Stimulated activated CD4-positive, alpha-beta T cell treated with anti-CD3 and anti-CD28 coated beads, Interleukin-12 subunit alpha, Interleukin-12 subunit beta, amount 100 ng/mL, for 4 hours (primary cell): ENCODE measurements around the gene AVPI1.
"Not testable (repeated sequence)": the region's sequence is repeated elsewhere in the genome, so short reads cannot be mapped to it uniquely, and the experiment has no call there.

Experiments used
- DNase-seq: peaks from one replicate; pipeline ENCODE4 v3.0.0-alpha.2; 2020

The AVPI1 gene

GRCh38 chr10:97682042-97682441 is 5.0 kb downstream of the AVPI1 start:
- DNase-seq, result no peak

- no peak for DNase-seq
Observed at GRCh38 chr10:97679594-97679993, 7.4 kb downstream of the AVPI1 start.

DNA sequence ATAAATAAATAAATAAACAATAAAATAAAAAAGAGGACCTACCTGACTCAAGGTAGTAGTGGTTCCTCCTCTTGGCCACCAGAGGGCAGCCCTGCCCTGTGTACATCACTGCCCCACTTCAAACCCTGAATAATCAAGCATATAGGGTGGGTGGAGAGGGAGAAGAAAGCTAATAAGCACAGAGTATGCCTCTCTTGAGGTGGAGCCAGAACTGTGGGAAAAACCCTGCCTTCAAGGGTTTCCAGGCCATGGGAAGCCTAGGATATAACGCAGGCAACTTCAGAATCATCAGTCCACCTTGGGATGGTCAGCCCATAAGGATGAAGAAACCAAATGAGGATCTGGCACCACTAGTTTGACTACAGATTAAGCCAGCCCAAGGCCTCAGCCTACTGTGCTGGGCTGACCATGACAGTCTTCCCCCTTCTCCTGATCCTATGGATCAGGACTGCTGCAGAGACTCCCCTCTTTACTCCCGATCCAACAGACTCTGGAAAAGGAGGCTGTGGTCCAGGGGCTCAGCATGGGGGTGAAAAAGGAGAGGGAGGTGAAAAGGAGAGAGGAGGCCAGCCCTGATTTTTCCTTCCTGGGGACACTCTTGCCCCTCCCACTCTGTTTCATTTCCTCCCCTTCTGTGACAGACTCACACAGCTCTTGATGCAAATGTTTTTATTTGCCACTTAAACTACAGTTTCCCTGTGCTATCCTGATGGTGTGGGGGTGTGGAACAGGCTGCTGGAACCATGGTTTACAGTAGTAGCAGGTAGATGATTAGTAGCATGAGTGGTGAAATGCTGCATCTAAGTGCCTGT is 10.1 kb downstream of the AVPI1 start:
- DNase-seq, result peak; percentile 30

GRCh38 chr10:97675222-97675621 is 11.8 kb downstream of the AVPI1 start:
- no peak for DNase-seq

DNA sequence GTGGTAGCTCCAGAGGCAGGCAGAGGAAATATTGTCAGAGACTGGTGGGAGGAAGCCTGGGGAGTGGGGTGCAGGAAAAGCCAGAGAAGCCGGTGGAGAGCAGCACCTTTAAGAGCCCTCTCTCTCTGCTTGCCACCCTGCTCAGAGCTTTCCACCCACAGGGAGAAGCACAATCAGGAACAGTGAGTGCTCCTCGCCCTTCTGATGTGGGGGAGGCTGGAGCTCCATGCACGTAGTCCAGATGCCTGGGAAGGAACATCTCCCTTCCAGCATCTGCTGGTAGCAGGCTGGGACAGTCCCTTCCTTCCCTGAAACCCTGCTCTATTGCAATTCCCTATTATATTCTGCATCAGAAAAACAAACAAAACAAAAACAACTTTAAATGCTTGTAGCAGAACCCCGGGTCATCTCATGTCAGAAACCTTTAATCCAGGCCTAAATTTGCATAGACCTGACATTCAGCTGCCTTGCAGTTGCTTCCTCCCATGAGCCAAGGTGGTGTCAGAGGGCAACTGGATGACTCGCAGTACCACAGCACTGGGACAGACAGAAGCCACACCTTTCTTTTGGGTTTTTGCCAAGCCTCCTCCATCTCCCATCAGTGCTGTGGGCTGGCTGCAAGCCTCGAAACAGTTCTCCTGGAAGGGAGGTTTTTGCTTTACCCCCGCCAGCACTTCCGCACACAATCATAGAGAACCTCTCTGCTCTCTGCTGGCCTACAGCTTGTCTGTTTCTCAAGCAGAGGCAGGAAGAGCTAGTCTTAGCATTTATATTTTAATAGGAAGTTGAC is 13.1 kb downstream of the AVPI1 start:
- DNase-seq, result no peak

GRCh38 chr10:97669571-97669970 is 17.5 kb downstream of the AVPI1 start:
- no peak for DNase-seq

DNA sequence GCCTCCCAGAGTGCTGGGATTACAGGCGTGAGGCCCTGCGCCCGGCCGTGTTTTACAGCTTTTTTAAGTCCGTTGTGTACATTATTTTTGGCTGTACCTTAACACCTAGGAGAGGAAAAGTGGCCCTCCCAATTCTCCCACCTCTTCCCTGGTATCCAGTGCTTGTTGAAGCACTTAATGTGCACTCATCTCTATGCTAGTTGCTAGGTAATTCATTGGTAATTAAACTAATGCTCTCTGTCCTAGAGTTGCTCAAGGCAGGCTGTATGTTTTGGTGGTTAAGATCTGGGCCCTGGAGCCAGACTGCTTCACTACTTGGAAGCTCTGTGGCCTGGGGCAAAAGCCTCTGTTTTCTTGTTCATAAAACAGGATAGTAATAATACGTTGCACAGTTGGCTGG is 19.6 kb downstream of the AVPI1 start:
- no peak for DNase-seq

DNA sequence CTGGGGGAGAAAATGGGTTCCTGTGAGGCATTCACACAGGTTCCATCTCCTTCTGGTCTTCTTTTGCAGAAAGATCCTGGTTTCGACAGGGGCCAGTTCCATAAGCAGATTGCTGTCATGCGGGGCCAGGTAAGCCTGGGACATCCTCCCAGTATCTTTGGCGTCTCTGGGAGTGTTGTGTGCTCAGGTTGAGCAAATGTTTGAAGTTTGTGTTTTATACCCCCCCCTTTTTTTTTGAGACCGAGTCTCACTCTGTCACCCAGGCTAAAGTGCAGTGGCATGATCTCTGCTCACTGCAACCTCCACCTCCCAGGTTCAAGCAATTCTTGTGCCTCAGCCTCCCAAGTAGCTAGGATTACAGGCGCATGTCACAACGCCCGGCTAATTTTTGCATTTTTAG is 20.0 kb downstream of the AVPI1 start:
- no peak for DNase-seq

DNA sequence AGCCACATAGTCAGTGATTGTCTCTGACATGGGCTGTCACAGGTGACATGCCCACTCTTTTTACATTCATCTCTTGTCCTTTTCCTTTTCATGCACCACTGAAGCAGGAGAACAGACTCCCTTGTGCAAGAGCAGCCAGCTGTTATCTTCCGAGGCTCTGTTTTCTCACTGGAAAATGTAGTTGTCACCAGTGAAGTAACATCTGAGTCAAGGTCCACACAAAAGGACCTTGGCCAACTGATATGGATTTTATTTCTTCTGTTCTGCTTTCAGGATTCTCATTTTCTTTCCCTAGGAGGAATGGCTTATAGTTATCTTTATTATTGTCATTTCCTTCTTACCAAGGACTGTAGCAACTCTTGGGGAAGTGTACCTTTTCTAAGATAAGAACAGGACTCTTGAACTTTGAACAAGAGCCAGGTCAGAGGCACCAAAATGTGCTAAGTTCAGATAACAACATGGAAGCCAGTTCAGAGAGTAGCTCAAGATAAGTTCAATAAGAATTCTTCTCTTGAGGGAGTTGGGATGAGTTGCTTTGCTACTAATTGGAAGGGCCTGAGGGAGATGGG is 22.7 kb downstream of the AVPI1 start:
- DNase-seq, result no peak

DNA sequence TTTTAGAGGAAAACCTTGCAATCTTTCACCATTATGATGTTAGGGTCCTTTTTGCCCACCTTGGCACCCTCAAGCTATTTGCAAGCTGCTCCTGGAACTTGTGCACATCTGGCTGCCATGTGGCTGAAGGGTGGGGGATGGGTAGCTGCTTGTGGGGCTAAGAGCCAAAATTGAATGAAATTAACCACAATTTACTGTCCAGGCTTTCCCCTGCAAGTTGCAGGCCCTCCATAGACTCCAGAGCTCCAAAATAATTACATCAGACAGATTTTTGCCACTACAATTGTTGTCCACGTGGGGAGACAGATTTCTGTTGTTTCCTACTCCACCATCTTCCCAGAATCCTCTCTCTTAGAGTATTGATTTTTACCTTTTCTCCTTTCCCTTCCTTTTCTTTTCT is 27.5 kb downstream of the AVPI1 start:
- no peak for DNase-seq

- no peak for DNase-seq
Observed at GRCh38 chr10:97656777-97657176, 30.3 kb downstream of the AVPI1 start.

GRCh38 chr10:97651773-97652172 is 35.3 kb downstream of the AVPI1 start:
- DNase-seq, result no peak

- no peak for DNase-seq
Observed at GRCh38 chr10:97650726-97651125, 36.3 kb downstream of the AVPI1 start.

GRCh38 chr10:97649405-97649750 is 37.7 kb downstream of the AVPI1 start:
- not testable (repeated sequence) for DNase-seq

DNA sequence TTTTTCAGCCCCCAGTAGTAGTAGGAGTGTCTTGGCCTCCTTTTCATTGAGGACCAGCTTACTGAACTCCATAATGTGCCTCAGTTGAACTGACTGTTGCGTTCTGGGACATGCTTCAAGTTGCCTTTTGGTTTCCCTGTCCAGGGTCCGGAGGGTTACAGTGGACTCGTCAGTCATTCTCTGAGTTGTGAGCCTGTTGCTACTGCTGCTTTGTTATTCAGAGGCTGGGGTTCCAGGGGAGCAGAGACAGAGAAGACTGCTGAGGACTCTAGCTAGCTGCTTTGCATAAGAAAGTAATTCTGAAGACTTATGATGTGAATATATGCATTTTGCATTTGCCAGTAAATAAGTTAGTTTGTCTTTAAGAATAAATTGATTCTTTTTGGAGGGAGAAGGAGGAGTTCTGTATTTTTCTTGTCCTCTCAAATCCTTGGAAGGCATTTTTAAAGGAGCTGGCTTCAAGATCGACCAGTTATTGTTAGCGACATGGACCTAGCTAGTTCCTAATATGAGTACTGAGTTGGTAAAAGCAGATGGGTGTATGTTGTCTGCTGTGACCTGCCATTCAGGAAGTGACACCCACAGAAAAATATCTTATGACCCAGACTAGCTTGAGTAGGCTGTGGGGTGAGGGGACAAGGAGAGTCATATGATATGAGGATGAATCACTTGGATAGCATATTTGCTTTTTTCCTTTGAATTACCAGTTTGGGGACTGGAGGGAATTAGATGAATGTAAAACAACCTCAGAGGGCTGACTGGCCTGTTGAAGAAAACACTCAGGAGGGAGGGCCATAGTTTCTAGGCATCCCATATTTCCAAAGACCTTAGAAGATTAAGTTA is 38.3 kb downstream of the AVPI1 start:
- DNase-seq, result no peak

- DNase-seq, result no peak
Observed at GRCh38 chr10:97647556-97647955, 39.5 kb downstream of the AVPI1 start.

DNA sequence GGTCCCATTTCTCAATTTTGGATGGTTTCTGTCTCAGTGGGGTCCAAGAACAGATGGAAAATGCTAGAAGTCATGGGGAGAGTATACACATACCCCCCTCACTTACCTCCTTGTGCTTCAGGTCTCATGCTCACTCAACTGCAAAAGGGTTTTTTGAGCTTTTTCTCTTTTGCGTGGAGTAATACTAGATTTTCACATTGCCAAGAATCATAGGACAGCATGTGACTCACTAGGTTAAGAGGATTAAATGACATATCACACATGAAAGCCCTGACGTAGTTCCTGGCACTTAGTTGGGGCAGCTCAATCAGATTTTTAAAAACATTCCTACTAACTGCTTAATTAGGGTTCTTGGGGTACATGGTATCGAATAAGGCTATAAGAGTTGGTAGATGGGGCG is 42.1 kb downstream of the AVPI1 start:
- no peak for DNase-seq

- DNase-seq, result no peak
Observed at GRCh38 chr10:97643441-97643985, 43.5 kb downstream of the AVPI1 start.

DNA sequence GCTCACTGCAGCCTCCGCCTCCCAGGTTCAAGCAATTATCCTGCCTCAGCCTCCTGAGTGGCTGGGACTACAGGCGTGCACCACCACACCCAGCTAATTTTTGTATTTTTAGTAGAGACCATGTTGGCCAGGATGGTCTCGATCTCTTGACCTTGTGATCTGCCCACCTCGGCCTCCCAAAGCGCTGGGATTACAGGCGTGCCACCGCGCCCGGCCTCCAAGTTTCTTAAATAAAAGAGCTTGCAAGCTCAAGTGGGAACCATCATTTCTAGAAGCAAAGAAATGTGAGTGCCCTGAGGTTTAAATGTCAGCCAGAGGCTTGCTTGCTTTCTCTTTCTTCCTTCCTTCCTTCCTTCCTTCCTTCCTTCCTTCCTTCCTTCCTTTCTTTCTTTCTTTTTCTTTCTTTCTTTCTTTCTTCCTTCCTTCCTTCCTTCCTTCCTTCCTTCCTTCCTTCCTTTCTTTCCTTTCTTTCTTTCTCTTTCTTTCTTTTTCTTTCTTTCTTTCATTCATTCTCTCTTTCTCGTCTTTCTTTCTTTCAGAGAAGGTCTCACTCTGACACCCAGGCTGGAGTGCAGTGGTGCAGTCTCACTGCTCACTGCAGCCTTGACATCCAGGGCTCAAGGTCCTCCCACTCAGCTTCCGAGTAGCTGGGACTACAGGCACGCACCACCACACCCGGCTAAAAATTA is 44.4 kb downstream of the AVPI1 start:
- not testable (repeated sequence) for DNase-seq

DNA sequence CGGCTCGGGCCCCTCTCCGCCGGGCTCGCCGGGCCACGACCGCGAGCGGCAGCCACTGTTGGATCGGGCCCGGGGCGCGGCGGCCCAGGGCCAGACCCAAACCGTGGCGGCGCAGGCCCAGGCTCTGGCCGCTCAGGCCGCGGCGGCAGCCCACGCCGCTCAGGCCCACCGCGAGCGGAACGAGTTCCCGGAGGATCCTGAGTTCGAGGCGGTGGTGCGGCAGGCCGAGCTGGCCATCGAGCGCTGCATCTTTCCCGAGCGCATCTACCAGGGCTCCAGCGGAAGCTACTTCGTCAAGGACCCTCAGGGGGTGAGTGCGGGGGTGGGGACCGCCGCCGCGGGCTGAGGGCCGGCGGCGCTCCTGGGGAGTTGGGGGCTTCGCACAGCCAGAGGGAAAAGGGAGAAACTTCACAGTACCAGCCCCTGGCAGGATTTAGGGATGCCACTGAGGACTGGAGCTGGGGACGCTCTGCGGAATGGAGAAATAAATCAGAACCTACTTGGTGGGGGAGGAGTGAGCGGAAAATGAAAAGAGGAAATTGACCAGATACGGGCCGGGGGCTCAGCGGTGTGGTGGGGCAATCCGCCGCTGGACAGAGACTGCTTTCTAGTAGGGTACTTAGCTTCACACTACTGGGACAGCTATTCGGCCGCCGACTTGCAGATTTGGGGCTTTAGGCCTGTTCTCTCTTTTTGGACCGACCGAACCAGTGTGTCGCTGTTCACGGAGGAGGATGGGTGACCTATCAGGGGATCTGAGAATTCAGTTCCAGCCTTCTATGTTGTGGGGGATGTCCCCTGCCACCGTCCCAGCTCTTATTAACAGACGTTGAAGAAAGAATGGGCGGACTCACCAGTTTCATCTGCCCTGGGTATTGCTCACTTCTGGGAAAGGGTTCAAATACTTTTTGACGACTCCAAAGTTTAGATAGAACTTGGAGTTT is 45.9 kb downstream of the AVPI1 start:
- peak; percentile 5 for DNase-seq
